Activated T-helper 2 cell treated with anti-CD3 and anti-CD28 coated beads, Interferon-gamma antibody, Interleukin-2, Interleukin-4, amounts not matched to agents 10 μg/mL and 5 μg/mL and 100 μg/mL, durations not matched to agents 14 hours and 24 hours and 36 hours (primary cell): ENCODE data around the gene PRAMEF9. TPM values are rescaled to one million over a fixed set of nuclear protein-coding genes. Genes with fewer than 3 reads are reported as not detected.

ENCODE experiments used
- total RNA-seq: library from RNA; stranded (reverse); gene quantifications from 2 replicates; pipeline ENCODE4 v1.2.3, GENCODE V29; 2022

Gene PRAMEF9
- total RNA-seq, 1 donor from 2014 or later = not detected

Other genes with a start within 250 kb of the PRAMEF9 start
- gene PRAMEF6, start 224.3 kb upstream of the PRAMEF9 start, total RNA-seq = not detected in 2 replicates
- gene PRAMEF27, start 115.3 kb upstream of the PRAMEF9 start, total RNA-seq = not detected in 2 replicates
- not detected in 2 replicates for gene HNRNPCL3, start 111.1 kb upstream of the PRAMEF9 start, total RNA-seq
- not detected in 2 replicates for gene PRAMEF25, start 101.1 kb upstream of the PRAMEF9 start, total RNA-seq
- not detected in 2 replicates for gene HNRNPCL2, start 55.0 kb upstream of the PRAMEF9 start, total RNA-seq
- gene PRAMEF26, start 15.8 kb upstream of the PRAMEF9 start, total RNA-seq = not detected in 2 replicates
- not detected in 2 replicates for gene HNRNPCL4, start 6.2 kb upstream of the PRAMEF9 start, total RNA-seq
- gene PRAMEF13, start 29.6 kb downstream of the PRAMEF9 start, total RNA-seq = not detected in 2 replicates
- not detected in 2 replicates for gene PRAMEF18, start 54.3 kb downstream of the PRAMEF9 start, total RNA-seq
- gene PRAMEF5, start 82.3 kb downstream of the PRAMEF9 start, total RNA-seq = not detected in 2 replicates
- not detected in 2 replicates for gene PRAMEF8, start 113.3 kb downstream of the PRAMEF9 start, total RNA-seq
- not detected in 2 replicates for gene PRAMEF33, start 131.7 kb downstream of the PRAMEF9 start, total RNA-seq
- gene PRAMEF15, start 143.7 kb downstream of the PRAMEF9 start, total RNA-seq = not detected in 2 replicates
- gene PRAMEF14, start 175.3 kb downstream of the PRAMEF9 start, total RNA-seq = not detected in 2 replicates
- not detected in 2 replicates for gene PRAMEF19, start 200.1 kb downstream of the PRAMEF9 start, total RNA-seq
- not detected in 2 replicates for gene PRAMEF17, start 217.8 kb downstream of the PRAMEF9 start, total RNA-seq
- not detected in 2 replicates for gene PRAMEF20, start 238.6 kb downstream of the PRAMEF9 start, total RNA-seq